Gastroesophageal sphincter (tissue), 3 donors: ENCODE measurements around the gene DMRT1.

Experiments used
- CTCF ChIP-seq, 4 experiments: fragments of 200-600 bp in 2 of 4; fragments of 450-650 bp in 2 of 4; sonication (generic) in 1 of 4; IDR thresholded peaks; one replicate each; pipeline ENCODE4 v1.5.1; 2017 to 2019; ENCODE audit warnings: antibody characterized with exemption in 4 of 4, mild to moderate bottlenecking in 2 of 4, moderate library complexity in 2 of 4
- EP300 ChIP-seq: sonication (generic); formaldehyde crosslinking; IDR thresholded peaks from one replicate; pipeline ENCODE4 v1.6.1; 2017; ENCODE audit warnings: antibody characterized with exemption, mild to moderate bottlenecking
- POLR2A ChIP-seq, 2 donors: fragments of 450-650 bp; IDR thresholded peaks; one replicate each; pipeline ENCODE4 v1.6.1; 2017; ENCODE audit warnings: antibody characterized with exemption in 2 of 2, mild to moderate bottlenecking in 2 of 2, moderate library complexity in 1 of 2
- POLR2AphosphoS5 ChIP-seq: sonication (generic); formaldehyde crosslinking; IDR thresholded peaks from one replicate; pipeline ENCODE4 v1.6.1; 2017; ENCODE audit warnings: antibody characterized with exemption

GRCh38 chr9:886886-887285 is 45.4 kb downstream of the DMRT1 start:
- no peak for TF ChIP-seq CTCF (IDR thresholded peaks at IDR 0.05)
- no peak for TF ChIP-seq POLR2A (IDR thresholded peaks at IDR 0.05)
- TF ChIP-seq POLR2AphosphoS5, result no peak
- TF ChIP-seq EP300, result no peak
